ENCODE measurements around the gene TPPP2.

The TPPP2 gene

DNA sequence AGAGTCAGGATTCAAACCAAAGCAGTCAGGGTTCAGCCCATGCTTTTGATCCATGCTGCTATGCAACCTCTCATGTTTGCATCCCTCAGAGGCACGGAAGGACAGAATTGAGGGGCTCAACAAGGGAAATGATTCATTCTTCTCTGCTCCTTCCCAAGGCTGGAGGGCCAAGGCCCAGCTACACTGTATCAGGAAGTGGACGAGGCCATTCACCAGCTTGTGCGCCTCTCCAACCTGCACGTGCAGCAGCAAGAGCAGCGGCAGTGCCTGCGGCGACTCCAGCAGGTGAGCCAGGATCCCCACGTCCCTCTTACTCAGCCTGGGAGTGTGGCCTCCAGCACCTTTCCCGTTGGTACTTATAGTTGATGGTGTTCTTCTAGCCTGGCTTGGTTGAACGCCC, 48.7 kb downstream of the TPPP2 start:
- no peak for DNase-seq

GRCh38 chr14:21081521-21082142, 51.6 kb downstream of the TPPP2 start:
- no peak for DNase-seq

Data from suppressor macrophage treated with lipopolysaccharide for 1 hour (primary cell).